BJ (cell line): ENCODE data around the gene ATP2B1. TPM values are rescaled to one million over a fixed set of nuclear protein-coding genes. Genes with fewer than 3 reads are reported as not detected.

Experiments used
- CTCF ChIA-PET: fragments of 350-600 bp; formaldehyde crosslinking; extraction: SDS; loops from one replicate; lab custom pipeline; 2021; ENCODE audit warnings: antibody characterized with exemption, inconsistent platforms; lab: Yijun Ruan, JAX
- POLR2A ChIA-PET: fragments of 300-600 bp; sonication (Branson Sonifier 250); formaldehyde crosslinking; extraction: SDS; loops from one replicate; lab custom pipeline; 2021; ENCODE audit warnings: antibody characterized with exemption; lab: Charles Lee
- DNase-seq: peaks from one replicate; pipeline ENCODE4 v3.0.0-alpha.2; 2011; ENCODE audit warnings: low read depth
- H3K27me3 ChIP-seq: 2 replicates; pipeline ENCODE4 v1.6.0; 2011; ENCODE audit warnings: low read length; ENCODE audit not compliant: control insufficient read depth, insufficient read depth
- H3K36me3 ChIP-seq: 2 replicates; pipeline ENCODE4 v1.5.1; 2011; ENCODE audit warnings: low read length; ENCODE audit not compliant: control insufficient read depth, insufficient read depth
- H3K4me3 ChIP-seq: 2 replicates; pipeline ENCODE4 v1.5.1; 2011; ENCODE audit warnings: low read depth, mild to moderate bottlenecking, control low read depth, low read length
- CTCF ChIP-seq: IDR thresholded peaks from 2 replicates; pipeline ENCODE4 v1.5.1; 2011; ENCODE audit warnings: low read depth, mild to moderate bottlenecking, control low read depth, inconsistent platforms, low read length, moderate library complexity; ENCODE audit not compliant: insufficient read depth
- polyA plus RNA-seq: library from polyadenylated mRNA; depleted of rRNA; stranded (reverse); fragments of >200 nt; gene quantifications from 2 replicates; pipeline ENCODE4 v1.2.3, GENCODE V29; 2011

ATP2B1 gene
- polyA plus RNA-seq, 1 experiment = 12.8 TPM

GRCh38 chr12:89651192-89651591 is 57.4 kb downstream of the ATP2B1 start:
- no peaks in the 10 kb centered on the region for H3K27me3 ChIP-seq
- ChIA-PET POLR2A (no interaction called here), CTCF (no interaction called here)
- no peak for DNase-seq
- H3K4me3 ChIP-seq = no peak overlapping the region
- TF ChIP-seq CTCF = no peak
- H3K36me3 ChIP-seq = peaks cover 5% of the 10 kb centered on the region; the same call in 1 of the 2 replicates

DNA sequence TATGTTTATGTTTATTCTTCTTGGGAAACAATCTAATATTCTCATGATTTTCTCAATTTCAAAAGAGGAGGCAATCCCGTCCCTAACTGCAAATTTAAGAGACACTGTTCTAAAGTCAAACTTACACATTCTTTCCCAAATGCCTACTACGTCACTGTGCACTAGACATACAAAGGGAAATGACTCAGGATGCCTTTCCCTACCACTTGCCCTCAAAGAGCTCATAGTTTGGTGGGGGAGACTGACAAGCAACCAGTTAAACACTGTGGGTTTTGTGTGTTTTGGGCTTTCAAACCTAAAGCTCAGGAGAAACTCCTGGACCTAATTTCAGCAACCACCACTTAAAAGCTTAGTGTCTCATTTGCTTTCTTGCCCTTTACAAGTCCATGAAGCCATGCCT is 58.4 kb downstream of the ATP2B1 start:
- ChIA-PET CTCF (no interaction called here), POLR2A (no interaction called here)
- Histone ChIP-seq H3K4me3 (no peak overlapping the region), H3K36me3 (peaks cover 5% of the 10 kb centered on the region; the same call in 1 of the 2 replicates), H3K27me3 (no peaks in the 10 kb centered on the region)
- no peak for DNase-seq
- no peak for TF ChIP-seq CTCF

- no peaks in the 10 kb centered on the region for H3K27me3 ChIP-seq
- POLR2A ChIA-PET = no interaction called here
- CTCF ChIA-PET = interaction anchor here (1.1 kb wide), 1 partner anchor 12 kb away, joined by 4 read pairs; no protein-coding TSS in a partner anchor
- no peak for TF ChIP-seq CTCF
- no peak for DNase-seq
- H3K36me3 ChIP-seq = peaks cover 5% of the 10 kb centered on the region; the same call in 1 of the 2 replicates
- no peak overlapping the region for H3K4me3 ChIP-seq
Measured at GRCh38 chr12:89649820-89650219, 58.8 kb downstream of the ATP2B1 start.

GRCh38 chr12:89649139-89649538 is 59.5 kb downstream of the ATP2B1 start:
- no peaks in the 10 kb centered on the region for H3K27me3 ChIP-seq
- ChIA-PET CTCF (interaction anchor here (1.1 kb wide), 1 partner anchor 11 kb away, joined by 4 read pairs; no protein-coding TSS in a partner anchor), POLR2A (no interaction called here)
- DNase-seq = no peak
- no peak for TF ChIP-seq CTCF
- no peak overlapping the region for H3K4me3 ChIP-seq
- H3K36me3 ChIP-seq = peaks cover 5% of the 10 kb centered on the region; the same call in 1 of the 2 replicates

- no peak for TF ChIP-seq CTCF
- POLR2A ChIA-PET = no interaction called here
- H3K4me3 ChIP-seq = no peak overlapping the region
- no peaks in the 10 kb centered on the region for H3K27me3 ChIP-seq
- H3K36me3 ChIP-seq = peaks cover 5% of the 10 kb centered on the region; the same call in 1 of the 2 replicates
- no peak for DNase-seq
- CTCF ChIA-PET = interaction anchor here (1.1 kb wide), 1 partner anchor 10 kb away, joined by 4 read pairs; no protein-coding TSS in a partner anchor
Measured at GRCh38 chr12:89648211-89648930, 60.3 kb downstream of the ATP2B1 start.
